Spleen (tissue), 7 donors: ENCODE measurements around the gene ZNF780A.

Experiments
- CTCF ChIP-seq, 11 experiments: fragments of 200-600 bp in 7 of 11; fragments of 450-650 bp in 4 of 11; sonication (generic) in 4 of 11; IDR thresholded peaks in 8 of 11; conservative IDR thresholded peaks in 3 of 11; 1 replicate in 7 of 11; 2 replicates in 4 of 11; pipeline versions ENCODE4 v1.4.0 to v1.8.0; 2016 to 2021; ENCODE audit warnings: antibody characterized with exemption in 11 of 11, inconsistent platforms in 4 of 11, mild to moderate bottlenecking in 1 of 11
- POLR2A ChIP-seq, 3 donors: fragments of 450-650 bp; IDR thresholded peaks; one replicate each; pipeline ENCODE4 v1.5.1; 2017; ENCODE audit warnings: antibody characterized with exemption in 3 of 3, mild to moderate bottlenecking in 1 of 3
- POLR2AphosphoS5 ChIP-seq, 3 donors: sonication (generic); formaldehyde crosslinking; IDR thresholded peaks; one replicate each; pipeline ENCODE4 v1.5.1; 2017; ENCODE audit warnings: antibody characterized with exemption in 3 of 3
- donor health status: DM: no; HTN: no; CAD: no; lungs with moderate emphysema.
- donor health status: DM: no; HTN: no; CAD: no.
- donor health status: DM: no; HTN: no; CAD: no.

- TF ChIP-seq CTCF (IDR thresholded peaks at IDR 0.05 in 8 of 11, conservative IDR thresholded peaks at IDR 0.05 in 3 of 11) (no peak), POLR2A (IDR thresholded peaks at IDR 0.05) (no peak), POLR2AphosphoS5 (IDR thresholded peaks at IDR 0.05) (no peak)
Measured at GRCh38 chr19:40025938-40026596, 64.7 kb downstream of the ZNF780A start.
